Glutamatergic neuron (in vitro differentiated cells): Measurements from ENCODE around the gene TLE1. TPM values are rescaled to one million over a fixed set of nuclear protein-coding genes. Genes with fewer than 3 reads are reported as not detected.

Experiments used
- DNase-seq: peaks from one replicate; pipeline ENCODE4 v3.0.0; 2022
- H3K27ac Mint-ChIP-seq: one replicate; pipeline ENCODE4 v1.8.0; 2020; ENCODE audit warnings: mild to moderate bottlenecking, mixed read lengths, inconsistent platforms; ENCODE audit not compliant: unreplicated experiment
- H3K27me3 Mint-ChIP-seq: one replicate; pipeline ENCODE4 v1.8.0; 2020; ENCODE audit warnings: mild to moderate bottlenecking, moderate library complexity, mixed read lengths, inconsistent platforms; ENCODE audit not compliant: unreplicated experiment
- H3K36me3 Mint-ChIP-seq: one replicate; pipeline ENCODE4 v1.8.0; 2020; ENCODE audit warnings: mild to moderate bottlenecking, mixed read lengths, inconsistent platforms; ENCODE audit not compliant: unreplicated experiment
- H3K4me1 Mint-ChIP-seq: one replicate; pipeline ENCODE4 v1.8.0; 2020; ENCODE audit warnings: mild to moderate bottlenecking, low read depth, mixed read lengths, inconsistent platforms; ENCODE audit not compliant: unreplicated experiment
- H3K4me3 Mint-ChIP-seq: one replicate; pipeline ENCODE4 v1.8.0; 2020; ENCODE audit warnings: mild to moderate bottlenecking, mixed read lengths, inconsistent platforms; ENCODE audit not compliant: unreplicated experiment
- H3K9me3 Mint-ChIP-seq: one replicate; pipeline ENCODE4 v1.8.0; 2020; ENCODE audit warnings: mild to moderate bottlenecking, moderate library complexity, mixed read lengths, inconsistent platforms; ENCODE audit not compliant: unreplicated experiment
- total RNA-seq: library from RNA; stranded (reverse); fragmentation: NEBNext Ultra II Directional; extraction: Animal tissue kit (Norgen Biotek cat#: 25700); gene quantifications from one replicate; pipeline ENCODE4 v1.2.1, GENCODE V29; 2021; ENCODE audit not compliant: unreplicated experiment
- TF ChIP-seq, protein P1 (sequence below): fragments of 200-600 bp; sonication (generic); IDR thresholded peaks from one replicate; pipeline ENCODE4 v1.5.0; 2021; ENCODE audit not compliant: partially characterized antibody, unreplicated experiment

The TLE1 gene
- total RNA-seq, 1 donor from 2014 or later = 345 TPM

DNA sequence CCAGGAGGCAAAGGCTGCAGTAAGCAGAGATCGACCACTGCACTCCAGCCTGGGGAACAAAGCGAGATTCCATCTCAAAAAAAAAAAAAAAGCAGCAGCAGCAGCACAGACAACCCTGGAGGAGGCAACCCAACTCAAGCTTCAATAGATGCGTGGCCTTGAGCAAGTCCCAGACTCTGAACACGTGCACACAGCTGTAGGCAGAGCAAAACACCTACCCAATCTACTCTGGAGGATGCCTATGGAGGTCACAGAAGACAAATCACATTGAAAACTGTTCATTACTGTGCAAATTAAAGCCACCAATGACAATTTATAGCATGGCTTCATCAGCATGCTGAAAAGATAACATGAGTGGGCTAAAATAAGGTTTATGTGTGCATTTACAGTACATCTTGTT is 7.2 kb downstream of the TLE1 start:
- Mint-ChIP-seq H3K36me3 (peaks cover 11% of the 10 kb centered on the region), H3K4me3 (no peak overlapping the region), H3K4me1 (peaks cover 31% of the 10 kb centered on the region), H3K9me3 (peaks cover 5% of the 10 kb centered on the region), H3K27ac (no peak overlapping the region), H3K27me3 (peaks cover 2% of the 10 kb centered on the region)
- TF ChIP-seq, protein P1, sequence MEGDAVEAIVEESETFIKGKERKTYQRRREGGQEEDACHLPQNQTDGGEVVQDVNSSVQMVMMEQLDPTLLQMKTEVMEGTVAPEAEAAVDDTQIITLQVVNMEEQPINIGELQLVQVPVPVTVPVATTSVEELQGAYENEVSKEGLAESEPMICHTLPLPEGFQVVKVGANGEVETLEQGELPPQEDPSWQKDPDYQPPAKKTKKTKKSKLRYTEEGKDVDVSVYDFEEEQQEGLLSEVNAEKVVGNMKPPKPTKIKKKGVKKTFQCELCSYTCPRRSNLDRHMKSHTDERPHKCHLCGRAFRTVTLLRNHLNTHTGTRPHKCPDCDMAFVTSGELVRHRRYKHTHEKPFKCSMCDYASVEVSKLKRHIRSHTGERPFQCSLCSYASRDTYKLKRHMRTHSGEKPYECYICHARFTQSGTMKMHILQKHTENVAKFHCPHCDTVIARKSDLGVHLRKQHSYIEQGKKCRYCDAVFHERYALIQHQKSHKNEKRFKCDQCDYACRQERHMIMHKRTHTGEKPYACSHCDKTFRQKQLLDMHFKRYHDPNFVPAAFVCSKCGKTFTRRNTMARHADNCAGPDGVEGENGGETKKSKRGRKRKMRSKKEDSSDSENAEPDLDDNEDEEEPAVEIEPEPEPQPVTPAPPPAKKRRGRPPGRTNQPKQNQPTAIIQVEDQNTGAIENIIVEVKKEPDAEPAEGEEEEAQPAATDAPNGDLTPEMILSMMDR = no peak
- DNase-seq = no peak

DNA sequence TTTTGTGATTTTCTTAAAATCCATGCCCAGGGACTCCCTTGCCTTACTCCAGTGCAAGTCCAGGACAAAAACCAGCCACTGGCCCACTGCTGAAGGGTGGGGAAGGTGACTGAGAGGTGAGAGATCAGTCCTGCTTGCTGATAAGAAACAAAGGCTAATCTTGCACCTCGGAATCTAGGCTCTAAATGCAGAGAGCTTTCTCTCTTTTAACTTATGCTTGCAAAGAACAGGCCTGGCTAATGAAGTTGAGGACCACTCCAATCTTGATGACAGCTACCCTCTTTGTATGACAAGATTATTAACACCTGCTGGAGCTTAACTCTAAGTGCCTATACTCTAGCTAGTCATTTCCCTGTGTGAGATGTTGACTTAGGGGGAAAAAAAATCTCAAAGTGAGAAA is 8.8 kb downstream of the TLE1 start:
- TF ChIP-seq, protein P1 = no peak
- Mint-ChIP-seq H3K4me3 (peak overlapping the region; percentile 78), H3K27me3 (peaks cover 5% of the 10 kb centered on the region), H3K4me1 (peaks cover 40% of the 10 kb centered on the region), H3K9me3 (peaks cover 5% of the 10 kb centered on the region), H3K27ac (peak overlapping the region; percentile 35), H3K36me3 (peaks cover 11% of the 10 kb centered on the region)
- no peak for DNase-seq

DNA sequence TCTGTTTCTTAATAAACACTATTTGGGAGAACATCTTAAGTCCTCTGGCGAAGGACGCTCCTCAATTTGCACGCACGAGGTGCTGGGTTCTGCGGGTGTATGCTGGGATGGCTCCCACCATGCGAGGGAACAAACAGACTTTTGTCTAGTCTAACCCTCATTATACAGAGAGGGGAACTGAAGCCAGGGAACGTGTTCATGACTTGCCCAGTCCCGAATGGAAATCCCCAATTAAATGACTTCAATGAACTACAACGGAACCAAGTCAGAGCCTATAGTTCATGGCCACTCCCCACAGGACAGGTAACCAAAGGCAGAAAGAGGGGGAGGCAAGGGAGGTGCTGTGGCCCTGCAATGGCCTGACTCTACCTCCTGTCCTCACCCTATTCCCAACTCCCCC is 9.3 kb downstream of the TLE1 start:
- Mint-ChIP-seq H3K27ac (peak overlapping the region; percentile 35), H3K36me3 (peaks cover 11% of the 10 kb centered on the region), H3K9me3 (peaks cover 5% of the 10 kb centered on the region), H3K4me3 (peak overlapping the region; percentile 78), H3K27me3 (peaks cover 5% of the 10 kb centered on the region), H3K4me1 (peaks cover 45% of the 10 kb centered on the region)
- no peak for DNase-seq
- TF ChIP-seq, protein P1 = no peak

DNA sequence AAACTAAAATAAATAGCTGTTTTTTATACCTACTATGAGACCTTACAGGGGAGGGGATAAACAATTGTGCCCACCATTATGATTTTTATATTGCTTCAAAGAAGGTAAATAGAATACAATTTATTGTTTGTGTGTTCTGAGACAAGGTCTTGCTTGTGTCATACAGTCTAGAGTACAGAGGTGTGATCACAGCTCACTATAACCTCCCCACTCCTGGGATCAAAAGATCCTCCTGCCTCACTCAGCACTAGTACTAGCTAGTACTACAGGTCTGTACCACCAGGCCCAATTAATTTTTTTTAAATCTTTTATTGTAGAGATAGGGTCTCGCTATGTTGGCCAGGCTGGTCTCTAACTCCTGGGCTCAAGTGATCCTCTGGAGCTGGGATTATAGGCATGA is 11.3 kb downstream of the TLE1 start:
- Mint-ChIP-seq H3K9me3 (peaks cover 13% of the 10 kb centered on the region), H3K36me3 (peaks cover 11% of the 10 kb centered on the region), H3K4me1 (peaks cover 60% of the 10 kb centered on the region), H3K27ac (no peak overlapping the region), H3K4me3 (no peak overlapping the region), H3K27me3 (peaks cover 5% of the 10 kb centered on the region)
- TF ChIP-seq, protein P1 = no peak
- no peak for DNase-seq

DNA sequence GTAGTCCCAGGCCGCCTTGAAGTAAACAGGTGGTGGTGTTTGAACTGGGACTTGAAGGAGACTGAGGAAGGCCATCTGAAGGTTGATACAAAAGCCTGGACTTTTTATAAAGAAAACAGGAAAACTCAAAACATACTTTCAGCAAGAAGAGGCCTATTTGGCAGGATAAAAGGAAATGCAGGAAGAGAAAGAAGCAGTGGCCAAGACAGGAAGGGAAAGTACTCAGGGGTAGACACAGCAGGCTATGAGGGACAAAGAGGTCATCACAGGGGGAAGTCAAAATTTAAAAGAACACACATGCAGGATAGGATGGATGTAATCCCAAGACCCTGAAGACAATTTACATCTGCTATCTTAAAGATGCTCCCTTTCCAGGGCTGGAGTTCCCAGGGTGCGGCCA is 13.0 kb downstream of the TLE1 start:
- Mint-ChIP-seq H3K9me3 (peaks cover 17% of the 10 kb centered on the region), H3K27ac (peak overlapping the region; percentile 63), H3K4me1 (peaks cover 59% of the 10 kb centered on the region), H3K36me3 (peaks cover 17% of the 10 kb centered on the region), H3K4me3 (peak overlapping the region; percentile 58), H3K27me3 (peaks cover 13% of the 10 kb centered on the region)
- TF ChIP-seq, protein P1 = no peak
- no peak for DNase-seq
